LNCaP clone FGC (cell line): ENCODE data around the gene EMX2.

Experiments used
- DNase-seq: peaks from one replicate; pipeline ENCODE4 v3.0.0-alpha.2; 2011; ENCODE audit warnings: low read depth
- H3K4me3 ChIP-seq: 2 replicates; pipeline ENCODE4 v1.5.1; 2011; ENCODE audit warnings: mild to moderate bottlenecking, low read depth, low read length, control low read depth
- TF ChIP-seq, protein P1 (sequence below): IDR thresholded peaks from 2 replicates; pipeline ENCODE4 v1.5.1; 2012; ENCODE audit warnings: mild to moderate bottlenecking; ENCODE audit not compliant: control insufficient read depth, insufficient read depth; ENCODE audit errors: extremely low read depth

Gene EMX2

GRCh38 chr10:117531371-117532002 lies 11.1 kb upstream of the EMX2 start:
- no peak for DNase-seq
- no peak overlapping the region for H3K4me3 ChIP-seq
- TF ChIP-seq, protein P1, sequence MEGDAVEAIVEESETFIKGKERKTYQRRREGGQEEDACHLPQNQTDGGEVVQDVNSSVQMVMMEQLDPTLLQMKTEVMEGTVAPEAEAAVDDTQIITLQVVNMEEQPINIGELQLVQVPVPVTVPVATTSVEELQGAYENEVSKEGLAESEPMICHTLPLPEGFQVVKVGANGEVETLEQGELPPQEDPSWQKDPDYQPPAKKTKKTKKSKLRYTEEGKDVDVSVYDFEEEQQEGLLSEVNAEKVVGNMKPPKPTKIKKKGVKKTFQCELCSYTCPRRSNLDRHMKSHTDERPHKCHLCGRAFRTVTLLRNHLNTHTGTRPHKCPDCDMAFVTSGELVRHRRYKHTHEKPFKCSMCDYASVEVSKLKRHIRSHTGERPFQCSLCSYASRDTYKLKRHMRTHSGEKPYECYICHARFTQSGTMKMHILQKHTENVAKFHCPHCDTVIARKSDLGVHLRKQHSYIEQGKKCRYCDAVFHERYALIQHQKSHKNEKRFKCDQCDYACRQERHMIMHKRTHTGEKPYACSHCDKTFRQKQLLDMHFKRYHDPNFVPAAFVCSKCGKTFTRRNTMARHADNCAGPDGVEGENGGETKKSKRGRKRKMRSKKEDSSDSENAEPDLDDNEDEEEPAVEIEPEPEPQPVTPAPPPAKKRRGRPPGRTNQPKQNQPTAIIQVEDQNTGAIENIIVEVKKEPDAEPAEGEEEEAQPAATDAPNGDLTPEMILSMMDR: no peak

DNA sequence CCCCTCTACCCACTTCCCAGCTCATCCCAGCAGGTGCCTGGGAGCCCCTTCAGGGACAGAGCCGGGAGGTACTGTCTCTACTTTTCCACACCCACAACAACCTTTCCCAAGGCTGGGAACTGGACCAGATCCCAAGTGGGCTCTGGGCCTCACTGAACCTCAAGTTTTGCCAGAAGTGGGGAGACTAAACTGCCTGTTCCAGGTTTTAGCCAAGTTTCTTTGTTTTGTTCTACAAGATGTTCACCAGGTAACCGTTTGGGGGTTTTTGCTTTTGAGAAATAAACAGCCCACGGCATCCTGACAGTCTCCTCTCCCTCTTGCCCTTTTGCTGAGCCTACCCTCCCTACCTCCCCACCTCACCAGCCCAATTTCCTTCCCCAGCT lies 10.6 kb upstream of the EMX2 start:
- no peak overlapping the region for H3K4me3 ChIP-seq
- TF ChIP-seq, protein P1: no peak
- no peak for DNase-seq

DNA sequence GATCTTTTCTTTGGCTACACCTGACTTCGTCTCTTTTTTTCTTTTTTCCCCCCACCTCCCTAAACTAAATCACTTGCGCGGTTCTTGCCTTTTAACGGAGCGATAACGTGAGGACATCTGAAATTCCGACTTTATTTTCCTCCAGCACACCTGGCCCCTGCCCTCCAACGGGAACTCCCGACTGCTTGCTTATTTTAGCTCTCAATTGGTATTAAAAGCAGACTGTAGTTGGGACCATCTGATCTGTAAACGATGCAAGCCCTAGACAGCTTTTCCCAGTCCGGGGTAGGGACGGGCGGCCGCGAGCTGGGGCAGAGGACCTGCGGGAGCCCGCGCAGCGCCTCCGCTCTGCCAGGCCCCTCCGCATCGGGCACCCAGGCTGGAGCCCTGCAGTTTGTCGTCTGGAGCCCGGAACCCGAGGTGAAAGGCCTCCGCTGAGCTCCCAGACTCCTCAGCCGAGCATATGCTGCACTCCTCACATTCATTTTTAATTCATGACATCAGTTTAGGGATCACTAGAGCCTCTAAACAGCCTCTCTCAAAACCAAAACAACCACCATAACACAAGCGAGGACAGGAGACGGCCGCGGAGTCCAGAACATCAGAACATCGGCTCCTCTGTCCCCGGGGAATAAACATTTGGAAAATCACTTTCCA lies 10.0 kb upstream of the EMX2 start:
- no peak overlapping the region for H3K4me3 ChIP-seq
- DNase-seq: no peak
- TF ChIP-seq, protein P1: no peak

DNA sequence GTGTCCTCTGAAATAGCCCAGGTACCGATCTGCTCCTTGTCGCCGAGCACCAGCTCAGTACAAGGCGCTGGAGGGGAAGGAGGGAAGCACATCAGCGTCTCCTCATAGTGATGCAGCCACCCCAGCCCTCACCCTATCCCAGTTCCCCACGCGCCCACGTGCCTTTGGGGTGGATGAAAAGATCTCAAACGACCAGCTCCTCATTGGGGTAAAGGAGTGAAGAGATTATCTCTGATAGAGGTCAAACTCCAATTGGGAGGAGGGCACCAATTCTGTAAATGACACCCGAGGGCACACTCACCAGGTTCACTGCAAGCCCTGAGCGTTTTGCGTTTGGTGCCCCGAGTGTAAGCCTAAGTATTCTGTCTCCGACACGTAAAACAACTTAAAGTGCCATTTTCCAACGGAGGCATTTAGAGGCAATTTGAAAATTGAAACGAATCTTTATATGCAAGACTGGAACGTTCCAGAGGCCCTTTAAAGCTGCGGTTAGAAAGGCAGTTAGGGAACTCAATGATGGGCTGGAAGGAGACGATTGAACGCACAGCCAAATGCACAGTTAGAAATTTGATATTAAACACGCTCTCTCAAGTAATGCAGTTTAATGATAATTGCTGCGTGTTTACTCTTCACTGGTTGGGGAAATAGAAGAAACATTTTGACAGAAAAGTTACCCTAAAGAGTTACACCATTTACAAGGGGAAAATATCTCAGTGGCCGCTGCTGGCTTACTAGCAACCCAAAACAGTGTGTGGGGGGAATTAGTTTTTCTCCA lies 8.9 kb upstream of the EMX2 start:
- DNase-seq: no peak
- H3K4me3 ChIP-seq: no peak overlapping the region

GRCh38 chr10:117534321-117535297 lies 7.9 kb upstream of the EMX2 start:
- no peak overlapping the region for H3K4me3 ChIP-seq
- TF ChIP-seq, protein P1: 0 out of 2 replicates have a peak, but pooled peaks have one; percentile 21
- no peak for DNase-seq

More for the DNA sequence above, 8.9 kb upstream of the EMX2 start:
- TF ChIP-seq, protein P1: no peak
